Gastrocnemius medialis (tissue), 4 donors: ENCODE measurements around the gene KATNAL1.

Source experiments
- POLR2A ChIP-seq, 2 donors: fragments of 450-650 bp; IDR thresholded peaks; one replicate each; pipeline ENCODE4 v1.6.1; 2017; ENCODE audit warnings: antibody characterized with exemption in 2 of 2, mild to moderate bottlenecking in 2 of 2, moderate library complexity in 2 of 2
- TF ChIP-seq, protein P1 (sequence below), 5 experiments: fragments of 450-650 bp in 3 of 5; fragments of 200-600 bp in 2 of 5; sonication (generic) in 2 of 5; IDR thresholded peaks in 4 of 5; conservative IDR thresholded peaks in 1 of 5; 1 replicate in 4 of 5; 2 replicates in 1 of 5; pipeline ENCODE4 v1.5.1; 2016 to 2019; ENCODE audit warnings: antibody characterized with exemption in 5 of 5, mild to moderate bottlenecking in 3 of 5, moderate library complexity in 3 of 5

- TF ChIP-seq, protein P1, sequence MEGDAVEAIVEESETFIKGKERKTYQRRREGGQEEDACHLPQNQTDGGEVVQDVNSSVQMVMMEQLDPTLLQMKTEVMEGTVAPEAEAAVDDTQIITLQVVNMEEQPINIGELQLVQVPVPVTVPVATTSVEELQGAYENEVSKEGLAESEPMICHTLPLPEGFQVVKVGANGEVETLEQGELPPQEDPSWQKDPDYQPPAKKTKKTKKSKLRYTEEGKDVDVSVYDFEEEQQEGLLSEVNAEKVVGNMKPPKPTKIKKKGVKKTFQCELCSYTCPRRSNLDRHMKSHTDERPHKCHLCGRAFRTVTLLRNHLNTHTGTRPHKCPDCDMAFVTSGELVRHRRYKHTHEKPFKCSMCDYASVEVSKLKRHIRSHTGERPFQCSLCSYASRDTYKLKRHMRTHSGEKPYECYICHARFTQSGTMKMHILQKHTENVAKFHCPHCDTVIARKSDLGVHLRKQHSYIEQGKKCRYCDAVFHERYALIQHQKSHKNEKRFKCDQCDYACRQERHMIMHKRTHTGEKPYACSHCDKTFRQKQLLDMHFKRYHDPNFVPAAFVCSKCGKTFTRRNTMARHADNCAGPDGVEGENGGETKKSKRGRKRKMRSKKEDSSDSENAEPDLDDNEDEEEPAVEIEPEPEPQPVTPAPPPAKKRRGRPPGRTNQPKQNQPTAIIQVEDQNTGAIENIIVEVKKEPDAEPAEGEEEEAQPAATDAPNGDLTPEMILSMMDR (IDR thresholded peaks at IDR 0.05 in 4 of 5, conservative IDR thresholded peaks at IDR 0.05 in 1 of 5), result no peak
- no peak for TF ChIP-seq POLR2A (IDR thresholded peaks at IDR 0.05)
Observed at GRCh38 chr13:30172593-30173302, 134.6 kb downstream of the KATNAL1 start.
